Measurements from ENCODE around the gene PDGFC. TPM values are rescaled to one million over a fixed set of nuclear protein-coding genes. Genes with fewer than 3 reads are reported as not detected.

Gene PDGFC
- total and polyA plus RNA-seq, 2 of the 8 experiments (the other 6 are each of a cell fraction or from before 2014, with no cell fraction given), result 0.65 to 2.7 TPM

- no peak for TF ChIP-seq USF2 (IDR thresholded peaks at IDR 0.05; ENCODE audit: low read length)
- no peak for TF ChIP-seq BRCA1 (IDR thresholded peaks at IDR 0.05; ENCODE audit: low read depth, low read length)
- TF ChIP-seq RNF2 (IDR thresholded peaks at IDR 0.05; ENCODE audit: borderline replicate concordance, low read depth, low read length, missing control alignments, poor library complexity, severe bottlenecking), result no peak
- TF ChIP-seq POLR2A (IDR thresholded peaks at IDR 0.05; ENCODE audit: control extremely low read depth in 1 of 2, low read depth in 2 of 2, low read length in 2 of 2), result no peak
- no peak for TF ChIP-seq CEBPB (IDR thresholded peaks at IDR 0.05; ENCODE audit: low read depth, low read length)
- no peak for TF ChIP-seq ASH2L (IDR thresholded peaks at IDR 0.05; ENCODE audit: low read length)
- TF ChIP-seq CHD7 (IDR thresholded peaks at IDR 0.05; ENCODE audit: insufficient replicate concordance, low read length), result no peak
Measured at GRCh38 chr4:156837625-156838345, 133.8 kb downstream of the PDGFC start (continued).
